Measurements from ENCODE around the gene KIF3C.
A peak's percentile ranks its signal among the peaks of the same experiment; 100 is the strongest.
"Not testable (repeated sequence)": the region's sequence is repeated elsewhere in the genome, so short reads cannot be mapped to it uniquely, and the experiment has no call there.

KIF3C gene

DNA sequence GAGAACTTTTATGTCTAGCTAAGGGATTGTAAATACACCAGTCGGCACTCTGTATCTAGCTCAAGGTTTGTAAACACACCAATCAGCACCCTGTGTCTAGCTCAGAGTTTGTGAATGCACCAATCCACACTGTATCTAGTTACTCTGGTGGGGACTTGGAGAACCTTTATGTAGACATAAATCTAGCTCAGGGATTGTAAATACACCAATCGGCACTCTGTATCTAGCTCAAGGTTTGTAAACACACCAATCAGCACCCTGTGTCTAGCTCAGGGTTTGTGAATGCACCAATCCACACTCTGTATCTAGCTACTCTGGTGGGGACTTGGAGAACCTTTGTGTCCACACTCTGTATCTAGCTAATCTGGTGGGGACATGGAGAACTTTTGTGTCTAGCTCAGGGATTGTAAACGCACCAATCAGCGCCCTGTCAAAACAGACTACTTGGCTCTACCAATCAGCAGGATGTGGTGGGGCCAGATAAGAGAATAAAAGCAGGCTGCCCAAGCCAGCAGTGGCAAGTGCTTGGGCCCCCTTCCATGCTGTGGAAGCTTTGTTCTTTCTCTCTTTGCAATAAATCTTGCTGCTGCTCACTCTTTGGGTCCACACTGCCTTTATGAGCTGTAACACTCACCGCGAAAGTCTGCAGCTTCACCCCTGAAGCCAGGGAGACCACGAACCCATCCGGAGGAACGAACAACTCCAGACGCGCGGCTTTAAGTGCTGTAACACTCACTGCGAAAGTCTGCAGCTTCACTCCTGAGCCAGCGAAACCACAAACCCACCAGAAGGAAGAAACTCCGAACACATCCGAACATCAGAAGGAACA lies 66.1 kb downstream of the KIF3C start:
- DNase-seq (ENCODE audit: low read depth) = not testable (repeated sequence)

- not testable (repeated sequence) for DNase-seq (ENCODE audit: low read depth)
Measured at GRCh38 chr2:25915411-25915810, 66.9 kb downstream of the KIF3C start.

- DNase-seq (ENCODE audit: low read depth) = not testable (repeated sequence)
Measured at GRCh38 chr2:25913696-25913973, 68.7 kb downstream of the KIF3C start.

DNA sequence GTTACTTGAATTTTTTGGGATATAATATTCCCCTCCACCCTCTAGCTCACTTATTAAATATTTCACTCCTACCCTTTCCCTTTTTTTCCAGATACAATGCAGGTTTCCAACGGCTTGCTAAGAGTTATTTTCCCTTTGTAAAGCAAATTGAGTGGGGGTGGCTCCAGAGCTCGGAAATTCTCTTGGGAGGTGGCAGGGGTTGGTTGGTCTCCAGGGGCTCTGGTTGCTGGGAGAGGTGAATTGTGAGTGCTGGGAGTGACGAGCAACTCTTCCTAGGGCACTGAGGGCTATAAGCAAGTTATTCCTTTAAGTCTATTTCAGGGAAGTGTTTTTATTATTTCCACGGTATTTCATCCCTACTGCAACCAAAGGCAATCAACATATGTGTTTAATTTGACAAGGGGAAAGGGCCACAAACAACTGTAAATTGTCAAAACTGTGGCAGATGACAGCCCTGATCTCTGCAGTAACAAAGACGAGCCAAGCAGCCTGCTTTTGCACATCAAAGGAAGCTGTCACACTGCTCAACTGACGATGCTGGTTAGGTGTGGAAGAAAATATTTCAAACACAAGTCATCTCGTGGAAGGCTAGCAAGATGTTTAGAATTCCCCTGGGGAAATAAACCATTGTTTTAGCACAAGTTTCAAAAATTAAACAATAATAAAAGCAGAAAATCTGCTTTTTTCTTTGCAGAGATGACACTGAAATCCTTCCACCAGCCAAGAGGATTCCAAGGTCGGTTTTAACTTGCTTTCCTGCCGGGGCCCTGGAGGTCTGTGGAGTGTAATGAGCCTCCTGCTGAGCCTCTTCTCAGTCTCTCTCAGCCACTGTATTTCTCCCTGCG lies 69.2 kb downstream of the KIF3C start:
- DNase-seq (ENCODE audit: low read depth) = no peak

DNA sequence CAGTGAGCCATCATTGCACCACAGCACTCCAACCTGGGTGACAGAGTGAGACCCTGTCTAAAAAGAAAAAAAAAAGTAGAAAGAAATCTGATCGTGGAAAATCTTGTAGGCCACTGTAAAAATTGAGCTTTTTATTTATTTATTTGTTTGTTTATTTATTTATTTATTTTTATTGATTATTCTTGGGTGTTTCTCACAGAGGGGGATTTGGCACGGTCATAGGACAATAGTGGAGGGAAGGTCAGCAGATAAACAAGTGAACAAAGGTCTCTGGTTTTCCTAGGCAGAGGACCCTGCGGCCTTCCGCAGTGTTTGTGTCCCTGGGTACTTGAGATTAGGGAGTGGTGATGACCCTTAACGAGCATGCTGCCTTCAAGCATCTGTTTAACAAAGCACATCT lies 72.7 kb downstream of the KIF3C start:
- not testable (repeated sequence) for DNase-seq (ENCODE audit: low read depth)

- DNase-seq (ENCODE audit: low read depth) = no peak
Measured at GRCh38 chr2:25905126-25905525, 77.2 kb downstream of the KIF3C start.

- DNase-seq (ENCODE audit: low read depth) = no peak
Measured at GRCh38 chr2:25903216-25903776, 79.0 kb downstream of the KIF3C start.

DNA sequence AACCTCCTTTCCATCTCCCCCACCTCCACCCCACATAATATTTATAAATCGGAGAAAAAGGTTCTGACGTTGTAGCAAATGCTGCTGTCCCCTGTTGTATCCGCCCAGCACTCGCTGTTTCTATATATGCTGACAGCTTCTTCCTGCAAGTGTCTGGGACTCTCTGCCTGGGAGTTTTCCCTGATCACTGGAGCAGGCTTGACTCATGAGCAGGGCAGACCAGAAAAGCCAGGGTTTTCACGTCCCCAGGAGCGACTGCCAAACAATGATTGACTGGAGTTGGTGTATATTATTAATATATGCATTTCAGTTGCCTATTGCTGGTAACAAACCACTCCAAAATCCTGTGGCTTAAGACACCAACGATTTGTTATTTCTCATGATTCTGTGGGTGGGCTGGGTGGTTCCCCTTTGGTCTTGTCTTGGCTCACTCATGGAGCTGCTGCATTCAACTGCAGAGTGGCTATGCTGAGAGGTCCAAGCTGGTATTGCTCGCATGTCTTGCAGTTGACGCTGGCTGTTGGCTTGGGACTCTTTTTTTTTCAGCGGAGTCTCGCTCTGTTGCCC lies 82.8 kb downstream of the KIF3C start:
- no peak for DNase-seq (ENCODE audit: low read depth)

- no peak for DNase-seq (ENCODE audit: low read depth)
Measured at GRCh38 chr2:25897506-25897905, 84.8 kb downstream of the KIF3C start.

- DNase-seq (ENCODE audit: low read depth) = not testable (repeated sequence)
Measured at GRCh38 chr2:25896308-25896707, 86.0 kb downstream of the KIF3C start.

DNA sequence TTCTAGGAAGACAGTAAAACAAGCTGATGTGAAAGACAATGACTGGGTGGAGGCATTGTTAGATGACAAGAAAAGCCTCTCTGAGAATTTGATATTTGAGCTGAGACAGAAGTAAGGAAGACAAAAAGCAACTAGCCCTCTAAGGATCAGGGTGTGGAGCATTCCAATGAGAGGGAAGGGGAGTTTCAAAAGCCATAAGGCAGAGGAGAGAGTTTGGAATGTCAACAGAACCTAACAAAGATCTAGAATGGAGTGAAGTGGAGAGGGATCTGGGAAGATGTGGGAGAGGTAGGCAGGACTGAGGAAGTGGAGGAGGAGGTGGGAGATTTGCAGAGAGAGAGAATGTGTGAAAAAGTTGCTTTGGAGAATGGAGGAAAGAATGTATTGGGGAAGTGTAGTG lies 86.7 kb downstream of the KIF3C start:
- DNase-seq (ENCODE audit: low read depth) = no peak

DNA sequence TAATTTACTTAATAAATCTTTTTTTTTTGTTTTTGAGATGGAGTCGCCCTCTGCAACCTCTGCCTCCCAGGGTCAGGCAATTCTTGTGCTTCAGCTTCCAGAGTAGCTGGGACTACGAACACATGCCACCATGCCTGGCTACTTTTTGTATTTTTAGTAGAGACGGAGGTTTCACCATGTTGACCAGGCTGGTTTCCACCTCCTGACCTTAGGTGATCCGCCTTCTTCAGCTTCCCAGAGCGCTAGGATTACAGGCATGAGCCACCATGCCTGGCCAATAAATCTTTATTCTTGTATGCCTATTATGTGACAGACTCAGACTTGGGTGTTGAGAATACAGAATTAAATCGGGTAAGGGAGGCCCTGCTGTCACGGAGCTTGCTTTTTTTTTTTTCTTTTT lies 87.3 kb downstream of the KIF3C start:
- no peak for DNase-seq (ENCODE audit: low read depth)

DNA sequence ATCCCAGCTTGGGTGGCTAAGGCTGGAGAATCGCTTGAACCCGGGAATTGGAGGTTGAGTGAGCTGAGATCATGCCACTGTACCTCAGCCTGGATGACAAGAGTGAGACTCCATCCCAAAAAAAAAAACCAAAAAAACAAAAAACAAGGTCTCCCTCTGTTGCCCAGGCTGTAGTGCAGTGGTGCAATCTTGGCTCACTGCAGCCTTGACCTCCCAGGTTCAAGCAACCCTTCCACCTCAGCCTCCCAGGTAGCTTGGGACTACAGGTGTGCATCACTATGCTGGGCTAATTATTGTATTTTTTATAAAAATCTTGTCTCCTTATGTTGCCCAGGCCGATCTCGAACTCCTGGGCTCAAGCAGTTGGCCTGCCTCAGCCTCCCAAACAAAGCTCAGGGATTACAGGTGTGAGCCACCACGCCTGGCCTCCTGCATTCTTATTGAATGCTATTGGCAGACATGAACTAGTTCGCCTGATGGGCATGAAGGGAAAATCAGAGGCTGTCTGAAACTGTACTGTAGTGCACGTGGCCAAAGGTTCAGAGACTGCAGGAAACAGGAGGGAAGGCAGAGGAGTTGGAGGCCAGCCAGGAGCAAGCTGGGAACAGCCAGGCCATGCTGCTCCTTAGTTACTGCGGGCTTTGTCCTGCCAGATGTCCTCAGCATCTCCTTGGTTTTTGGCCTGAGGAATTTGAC lies 88.0 kb downstream of the KIF3C start:
- no peak for DNase-seq (ENCODE audit: low read depth)

- no peak for DNase-seq (ENCODE audit: low read depth)
Measured at GRCh38 chr2:25891672-25892071, 90.6 kb downstream of the KIF3C start.

GRCh38 chr2:25887624-25888242 lies 94.6 kb downstream of the KIF3C start:
- DNase-seq (ENCODE audit: low read depth) = no peak

DNA sequence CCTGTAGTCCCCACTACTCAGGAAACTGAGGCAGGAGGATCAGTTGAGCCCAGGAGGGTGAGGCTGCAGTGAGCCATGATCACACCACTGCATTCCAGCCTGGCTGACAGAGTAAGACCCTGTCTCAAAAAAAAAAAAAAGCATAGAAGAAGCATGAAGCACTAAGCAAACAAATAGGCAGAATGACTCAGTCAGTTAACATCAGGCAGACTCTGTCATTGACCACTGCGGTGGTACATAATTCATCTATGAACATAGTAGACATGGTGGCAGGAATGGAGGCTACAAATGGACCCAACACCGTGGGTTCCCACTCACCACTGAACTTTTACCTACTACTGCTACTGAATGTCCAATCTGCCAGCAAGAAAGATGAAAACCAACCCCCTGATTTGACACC lies 96.4 kb downstream of the KIF3C start:
- DNase-seq (ENCODE audit: low read depth) = no peak

- DNase-seq (ENCODE audit: low read depth) = no peak
Measured at GRCh38 chr2:25881764-25882163, 100.5 kb downstream of the KIF3C start.

GRCh38 chr2:25879133-25879730 lies 103.1 kb downstream of the KIF3C start:
- no peak for DNase-seq (ENCODE audit: low read depth)

GRCh38 chr2:25878361-25879132 lies 103.8 kb downstream of the KIF3C start, which contains the start of gene ASXL2:
TSS of gene ASXL2 (minus strand) at chr2:25878487. CDS start at chr2:25878222, 265 bp downstream.
- peak; percentile 95 for DNase-seq (ENCODE audit: low read depth)

Measured in fibroblast of the conjunctiva (primary cell).